HFFc6 (cell line): ENCODE measurements around the gene OPRM1. TPM values are rescaled to one million over a fixed set of nuclear protein-coding genes. Genes with fewer than 3 reads are reported as not detected.

Experiments
- DNase-seq: peaks from one replicate; pipeline ENCODE4 v3.0.0-alpha.2; 2018
- H3K27ac Mint-ChIP-seq: 2 replicates; pipeline ENCODE4 v1.8.0; 2020; ENCODE audit warnings: mild to moderate bottlenecking, mixed read lengths
- H3K27me3 Mint-ChIP-seq: 2 replicates; pipeline ENCODE4 v1.8.0; 2021; ENCODE audit warnings: mild to moderate bottlenecking, moderate library complexity, mixed read lengths; ENCODE audit not compliant: insufficient read depth
- H3K36me3 Mint-ChIP-seq: 2 replicates; pipeline ENCODE4 v1.8.0; 2021; ENCODE audit warnings: low read depth, mixed read lengths
- H3K4me1 Mint-ChIP-seq: 2 replicates; pipeline ENCODE4 v1.8.0; 2020; ENCODE audit warnings: low read depth, mixed read lengths
- H3K4me3 Mint-ChIP-seq: 2 replicates; pipeline ENCODE4 v1.8.0; 2020; ENCODE audit warnings: mild to moderate bottlenecking, moderate library complexity, mixed read lengths
- H3K9me3 Mint-ChIP-seq: 2 replicates; pipeline ENCODE4 v1.8.0; 2020; ENCODE audit warnings: mild to moderate bottlenecking, mixed read lengths
- CTCF ChIP-seq: fragments of 200-600 bp; sonication (generic); IDR thresholded peaks from 2 replicates; pipeline ENCODE4 v1.5.0; 2021; ENCODE audit warnings: antibody characterized with exemption, mild to moderate bottlenecking
- total RNA-seq, 6 experiments: library from RNA; stranded (reverse); fragmentation: NEBNext Ultra II Directional; extraction: Animal tissue kit (Norgen Biotek cat#: 25700); gene quantifications; 2 replicates in 1 of 6; 3 replicates in 5 of 6; pipeline ENCODE4 v1.2.3, GENCODE V29; 2021

OPRM1 gene
- total RNA-seq, 6 experiments from 2014 or later = not detected

- no peak overlapping the region for H3K4me3 Mint-ChIP-seq
- H3K4me1 Mint-ChIP-seq = no peaks in the 10 kb centered on the region
- no peak overlapping the region for H3K27ac Mint-ChIP-seq
- H3K36me3 Mint-ChIP-seq = no peaks in the 10 kb centered on the region
- no peak for TF ChIP-seq CTCF
- H3K9me3 Mint-ChIP-seq = no peaks in the 10 kb centered on the region
- peaks cover 7% of the 10 kb centered on the region for H3K27me3 Mint-ChIP-seq
- DNase-seq = no peak
Observed at GRCh38 chr6:154209555-154209954, 170.5 kb downstream of the OPRM1 start.

- DNase-seq = no peak
- no peak for TF ChIP-seq CTCF
- Mint-ChIP-seq H3K36me3 (no peaks in the 10 kb centered on the region), H3K4me3 (no peak overlapping the region), H3K4me1 (no peaks in the 10 kb centered on the region), H3K9me3 (no peaks in the 10 kb centered on the region), H3K27me3 (peaks cover 7% of the 10 kb centered on the region), H3K27ac (no peak overlapping the region)
Observed at GRCh38 chr6:154210678-154211077, 171.6 kb downstream of the OPRM1 start.

GRCh38 chr6:154213782-154214181, 174.7 kb downstream of the OPRM1 start:
- no peaks in the 10 kb centered on the region for H3K4me1 Mint-ChIP-seq
- H3K27ac Mint-ChIP-seq = no peak overlapping the region
- DNase-seq = no peak
- peaks cover 2% of the 10 kb centered on the region for H3K27me3 Mint-ChIP-seq
- no peaks in the 10 kb centered on the region for H3K36me3 Mint-ChIP-seq
- TF ChIP-seq CTCF = no peak
- no peaks in the 10 kb centered on the region for H3K9me3 Mint-ChIP-seq
- no peak overlapping the region for H3K4me3 Mint-ChIP-seq

GRCh38 chr6:154218301-154218700, 179.3 kb downstream of the OPRM1 start:
- no peaks in the 10 kb centered on the region for H3K4me1 Mint-ChIP-seq
- H3K4me3 Mint-ChIP-seq = no peak overlapping the region
- DNase-seq = no peak
- H3K36me3 Mint-ChIP-seq = no peaks in the 10 kb centered on the region
- H3K9me3 Mint-ChIP-seq = no peaks in the 10 kb centered on the region
- peaks cover 4% of the 10 kb centered on the region for H3K27me3 Mint-ChIP-seq
- no peak overlapping the region for H3K27ac Mint-ChIP-seq
- TF ChIP-seq CTCF = no peak

GRCh38 chr6:154218787-154219186, 179.7 kb downstream of the OPRM1 start:
- Mint-ChIP-seq H3K27ac (no peak overlapping the region), H3K4me1 (no peaks in the 10 kb centered on the region), H3K9me3 (no peaks in the 10 kb centered on the region), H3K4me3 (no peak overlapping the region), H3K36me3 (no peaks in the 10 kb centered on the region), H3K27me3 (peaks cover 7% of the 10 kb centered on the region)
- no peak for TF ChIP-seq CTCF
- DNase-seq = no peak

- H3K27me3 Mint-ChIP-seq = peaks cover 8% of the 10 kb centered on the region
Observed at GRCh38 chr6:154219250-154219649, 180.2 kb downstream of the OPRM1 start.

More at GRCh38 chr6:154219250-154219649, 180.2 kb downstream of the OPRM1 start:
- H3K9me3 Mint-ChIP-seq = no peaks in the 10 kb centered on the region
- H3K4me1 Mint-ChIP-seq = no peaks in the 10 kb centered on the region
- H3K27ac Mint-ChIP-seq = no peak overlapping the region
- no peak overlapping the region for H3K4me3 Mint-ChIP-seq
- no peak for DNase-seq
- no peak for TF ChIP-seq CTCF
- no peaks in the 10 kb centered on the region for H3K36me3 Mint-ChIP-seq
